Esophagus (tissue), 2 donors: Measurements from ENCODE around the gene MTFR1L. TPM values are rescaled to one million over a fixed set of nuclear protein-coding genes. Genes with fewer than 3 reads are reported as not detected.

ENCODE experiments used
- H3K27ac ChIP-seq, 2 donors: one replicate each; pipeline ENCODE4 v1.5.1; 2013; ENCODE audit warnings: low read depth in 2 of 2, mild to moderate bottlenecking in 2 of 2, inconsistent platforms in 1 of 2, low read length in 1 of 2, moderate library complexity in 1 of 2
- H3K27me3 ChIP-seq, 2 donors: one replicate each; pipeline ENCODE4 v1.6.1; 2013; ENCODE audit warnings: low read length in 2 of 2, control low read depth in 1 of 2, mild to moderate bottlenecking in 1 of 2; ENCODE audit not compliant: insufficient read depth in 2 of 2, control insufficient read depth in 1 of 2
- H3K36me3 ChIP-seq, 2 donors: one replicate each; pipeline ENCODE4 v1.6.1; 2013; ENCODE audit warnings: low read length in 1 of 2; ENCODE audit not compliant: control insufficient read depth in 2 of 2, insufficient read depth in 2 of 2
- H3K4me1 ChIP-seq, 2 donors: one replicate each; pipeline ENCODE4 v1.6.1; 2013; ENCODE audit warnings: low read length in 1 of 2; ENCODE audit not compliant: control insufficient read depth in 2 of 2, insufficient read depth in 2 of 2
- H3K4me3 ChIP-seq, 2 donors: one replicate each; pipeline ENCODE4 v1.5.1; 2013; ENCODE audit warnings: low read length in 2 of 2, mild to moderate bottlenecking in 2 of 2, low read depth in 1 of 2, moderate library complexity in 1 of 2
- H3K9me3 ChIP-seq, 2 donors: one replicate each; pipeline ENCODE4 v1.6.1; 2013; ENCODE audit warnings: mild to moderate bottlenecking in 2 of 2, low read depth in 1 of 2, low read length in 1 of 2, moderate library complexity in 1 of 2; ENCODE audit not compliant: control insufficient read depth in 2 of 2, insufficient read depth in 1 of 2
- WGBS, 2 donors: extraction: QIAGEN DNeasy Blood & Tissue Kit; methylation state at CpG; one replicate each; pipeline ENCODE4 v1.1.7; 2013; 5-methylcytosine and 5-hydroxymethylcytosine counted together
- polyA plus RNA-seq, 2 donors: library from polyadenylated mRNA; stranded (reverse); fragments of 200-250 nt; gene quantifications; one replicate each; pipeline ENCODE4 v1.2.3, GENCODE V29; 2013
- donor health status: healthy with polysubstance abuse.
- donor health status: Bipolar disorder and iron deficiency.

MTFR1L gene
- polyA plus RNA-seq, 2 donors: 28.4 to 32.0 TPM

GRCh38 chr1:25813734-25814471, 5.9 kb upstream of the MTFR1L start:
- peaks cover 0 to 15% of the 10 kb centered on the region in 2 donors for H3K4me1 ChIP-seq
- H3K36me3 ChIP-seq: peaks cover 0 to 46% of the 10 kb centered on the region in 2 donors
- no peaks in the 10 kb centered on the region for H3K27me3 ChIP-seq
- H3K4me3 ChIP-seq: no peak overlapping the region
- H3K9me3 ChIP-seq: no peaks in the 10 kb centered on the region
- no peak overlapping the region for H3K27ac ChIP-seq
- WGBS, 2 donors: 88 to 89% methylated on average over 24 of the region's 24 CpGs

GRCh38 chr1:25814549-25815087, 5.1 kb upstream of the MTFR1L start:
- H3K4me3 ChIP-seq: no peak overlapping the region
- no peaks in the 10 kb centered on the region for H3K27me3 ChIP-seq
- H3K36me3 ChIP-seq: peaks cover 0 to 41% of the 10 kb centered on the region in 2 donors
- WGBS, 2 donors: 83 to 86% methylated on average over 7 of the region's 7 CpGs
- H3K4me1 ChIP-seq: peaks cover 0 to 9% of the 10 kb centered on the region in 2 donors
- no peak overlapping the region for H3K27ac ChIP-seq
- no peaks in the 10 kb centered on the region for H3K9me3 ChIP-seq

GRCh38 chr1:25815208-25816111, 4.3 kb upstream of the MTFR1L start:
- Histone ChIP-seq H3K27me3 (no peaks in the 10 kb centered on the region), H3K27ac (no peak overlapping the region), H3K4me1 (peaks cover 0 to 8% of the 10 kb centered on the region in 2 donors), H3K9me3 (no peaks in the 10 kb centered on the region), H3K4me3 (no peak overlapping the region), H3K36me3 (peaks cover 0 to 36% of the 10 kb centered on the region in 2 donors)
- WGBS, 2 donors: 88% methylated on average over 24 of the region's 24 CpGs

- WGBS, 2 donors: 85 to 88% methylated on average over 15 of the region's 15 CpGs
- Histone ChIP-seq H3K27ac (no peak overlapping the region), H3K36me3 (peaks cover 0 to 31% of the 10 kb centered on the region in 2 donors), H3K27me3 (no peaks in the 10 kb centered on the region), H3K4me1 (peaks cover 0 to 9% of the 10 kb centered on the region in 2 donors), H3K9me3 (no peaks in the 10 kb centered on the region), H3K4me3 (no peak overlapping the region)
These were observed 3.5 kb upstream of the MTFR1L start for GRCh38 chr1:25816112-25816718.

- Histone ChIP-seq H3K27me3 (no peaks in the 10 kb centered on the region), H3K36me3 (peaks cover 0 to 24% of the 10 kb centered on the region in 2 donors), H3K4me3 (no peak overlapping the region), H3K9me3 (no peaks in the 10 kb centered on the region), H3K27ac (peak overlapping the region; percentile 52 to 98), H3K4me1 (peaks cover 0 to 18% of the 10 kb centered on the region in 2 donors)
- WGBS, 2 donors: 45 to 51% methylated on average over 8 of the region's 8 CpGs
These were observed 1.8 kb upstream of the MTFR1L start for GRCh38 chr1:25817840-25818501.

GRCh38 chr1:25818569-25818968, 1.2 kb upstream of the MTFR1L start:
- Histone ChIP-seq H3K36me3 (peaks cover 0 to 22% of the 10 kb centered on the region in 2 donors), H3K4me3 (peak overlapping the region in 1 of 2 donors; percentile 87), H3K27ac (peak overlapping the region; percentile 97 to 98), H3K4me1 (peaks cover 0 to 18% of the 10 kb centered on the region in 2 donors), H3K9me3 (no peaks in the 10 kb centered on the region), H3K27me3 (no peaks in the 10 kb centered on the region)
- 34 to 38% methylated on average over 6 of the region's 6 CpGs for WGBS, 2 donors

GRCh38 chr1:25820247-25821111, 725 bp downstream of the MTFR1L start:
- H3K4me3 ChIP-seq: peak overlapping the region; percentile 87 to 88
- peaks cover 0 to 18% of the 10 kb centered on the region in 2 donors for H3K4me1 ChIP-seq
- 1% methylated on average over 64 to 67 of the region's 67 CpGs for WGBS, 2 donors
- H3K36me3 ChIP-seq: peaks cover 0 to 7% of the 10 kb centered on the region in 2 donors
- H3K27me3 ChIP-seq: no peaks in the 10 kb centered on the region
- H3K9me3 ChIP-seq: no peaks in the 10 kb centered on the region
- H3K27ac ChIP-seq: peak overlapping the region; percentile 97 to 98

GRCh38 chr1:25821112-25821476, 1.3 kb downstream of the MTFR1L start:
- Histone ChIP-seq H3K9me3 (no peaks in the 10 kb centered on the region), H3K4me3 (peak overlapping the region; percentile 87 to 88), H3K4me1 (peaks cover 0 to 18% of the 10 kb centered on the region in 2 donors), H3K36me3 (peaks cover 0 to 5% of the 10 kb centered on the region in 2 donors), H3K27ac (peak overlapping the region; percentile 97 to 98), H3K27me3 (no peaks in the 10 kb centered on the region)
- 23 to 25% methylated on average over 10 of the region's 10 CpGs for WGBS, 2 donors
